AG09319 (cell line): Measurements from ENCODE around the gene ASIC3.

ENCODE experiments used
- DNase-seq: peaks from one replicate; pipeline ENCODE4 v3.0.0-alpha.2; 2010; ENCODE audit warnings: low read depth; ENCODE audit errors: extremely low read depth
- TF ChIP-seq, protein P1 (sequence below): IDR thresholded peaks from 2 replicates; pipeline ENCODE4 v1.5.1; 2011; ENCODE audit warnings: low read depth, mild to moderate bottlenecking, inconsistent platforms, low read length, moderate library complexity

ASIC3 gene

DNA sequence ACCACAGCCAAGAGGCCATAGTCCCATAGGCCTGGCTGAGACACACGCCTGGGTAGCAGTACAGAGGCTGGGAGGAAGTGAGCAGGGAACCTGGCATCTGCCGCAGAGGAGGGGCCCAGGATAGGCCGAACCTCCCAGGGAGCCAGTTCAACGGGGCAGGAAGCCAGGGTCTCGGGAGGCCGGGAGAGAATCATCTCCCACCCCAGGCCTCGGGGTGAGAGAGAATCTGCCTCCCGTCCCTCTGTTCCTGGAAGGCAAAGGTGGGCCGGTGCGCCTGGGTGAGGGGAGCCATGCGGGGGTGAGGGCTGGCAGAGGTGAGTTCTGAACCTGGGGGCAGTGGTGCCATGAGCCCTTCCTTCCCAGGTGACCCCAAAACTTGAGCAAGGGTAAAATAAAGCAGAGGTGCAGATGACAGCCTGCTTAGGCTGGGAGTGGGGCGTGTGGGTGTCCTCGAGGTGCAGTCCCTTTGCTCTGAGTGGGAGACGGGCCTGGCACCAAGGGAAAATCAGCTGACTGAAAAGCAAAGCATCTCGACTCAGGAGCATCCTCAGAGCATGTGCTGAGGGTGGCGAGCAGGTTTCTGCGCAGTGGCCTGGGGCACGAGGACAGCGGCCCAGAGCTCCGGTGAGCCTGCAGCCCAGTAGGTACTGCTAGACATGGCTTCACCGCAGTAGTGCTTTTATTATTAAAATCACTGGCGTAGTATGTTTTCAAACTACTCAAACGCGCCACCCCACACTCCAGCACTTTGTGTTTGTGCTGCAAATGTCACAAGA lies 53.5 kb downstream of the ASIC3 start:
- no peak for DNase-seq

More for the DNA sequence above, 53.5 kb downstream of the ASIC3 start:
- TF ChIP-seq, protein P1, sequence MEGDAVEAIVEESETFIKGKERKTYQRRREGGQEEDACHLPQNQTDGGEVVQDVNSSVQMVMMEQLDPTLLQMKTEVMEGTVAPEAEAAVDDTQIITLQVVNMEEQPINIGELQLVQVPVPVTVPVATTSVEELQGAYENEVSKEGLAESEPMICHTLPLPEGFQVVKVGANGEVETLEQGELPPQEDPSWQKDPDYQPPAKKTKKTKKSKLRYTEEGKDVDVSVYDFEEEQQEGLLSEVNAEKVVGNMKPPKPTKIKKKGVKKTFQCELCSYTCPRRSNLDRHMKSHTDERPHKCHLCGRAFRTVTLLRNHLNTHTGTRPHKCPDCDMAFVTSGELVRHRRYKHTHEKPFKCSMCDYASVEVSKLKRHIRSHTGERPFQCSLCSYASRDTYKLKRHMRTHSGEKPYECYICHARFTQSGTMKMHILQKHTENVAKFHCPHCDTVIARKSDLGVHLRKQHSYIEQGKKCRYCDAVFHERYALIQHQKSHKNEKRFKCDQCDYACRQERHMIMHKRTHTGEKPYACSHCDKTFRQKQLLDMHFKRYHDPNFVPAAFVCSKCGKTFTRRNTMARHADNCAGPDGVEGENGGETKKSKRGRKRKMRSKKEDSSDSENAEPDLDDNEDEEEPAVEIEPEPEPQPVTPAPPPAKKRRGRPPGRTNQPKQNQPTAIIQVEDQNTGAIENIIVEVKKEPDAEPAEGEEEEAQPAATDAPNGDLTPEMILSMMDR = no peak
